GM23338 (cell line): ENCODE results near the gene TUB.

ENCODE experiments used
- ETS1 ChIP-seq: IDR thresholded peaks from 2 replicates; pipeline ENCODE4 v1.6.1; 2016; ENCODE audit warnings: antibody characterized with exemption
- EZH2 ChIP-seq: fragments of 200-600 bp; sonication (generic); IDR thresholded peaks from one replicate; pipeline ENCODE4 v1.8.0; 2017; ENCODE audit warnings: antibody characterized with exemption, mild to moderate bottlenecking, low read depth; ENCODE audit not compliant: unreplicated experiment
- POLR2AphosphoS5 ChIP-seq: IDR thresholded peaks from 2 replicates; pipeline ENCODE4 v1.6.1; 2016; ENCODE audit warnings: antibody characterized with exemption, low read depth
- TF ChIP-seq, protein P1 (sequence below), 2 experiments: fragments of 200-600 bp in 1 of 2; sonication (generic) in 1 of 2; conservative IDR thresholded peaks; 2 replicates each; pipeline versions ENCODE4 v1.5.1 to v1.6.1; 2016 to 2017; ENCODE audit warnings: antibody characterized with exemption in 2 of 2, low read depth in 2 of 2, mild to moderate bottlenecking in 2 of 2, moderate library complexity in 1 of 2

DNA sequence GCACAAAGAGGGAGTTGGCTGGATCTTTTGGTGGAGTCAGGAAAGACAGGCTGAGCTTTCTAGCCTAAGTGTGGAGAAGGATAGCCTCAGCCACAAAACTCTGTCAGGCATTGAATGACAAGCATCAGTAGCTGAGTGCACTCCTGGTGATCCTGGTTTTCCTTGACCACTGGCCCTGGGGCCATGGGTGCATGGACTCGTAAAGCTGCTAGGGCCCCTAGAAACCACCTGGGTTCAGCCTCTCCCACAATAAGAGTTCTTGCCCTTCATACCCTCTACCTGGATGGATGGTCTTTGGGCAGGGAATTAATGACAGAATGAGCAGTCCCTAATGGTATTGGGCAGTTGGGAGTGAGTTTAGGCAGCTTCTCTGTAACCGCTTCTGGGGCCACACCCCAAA, 22.9 kb downstream of the TUB start:
- TF ChIP-seq, protein P1, sequence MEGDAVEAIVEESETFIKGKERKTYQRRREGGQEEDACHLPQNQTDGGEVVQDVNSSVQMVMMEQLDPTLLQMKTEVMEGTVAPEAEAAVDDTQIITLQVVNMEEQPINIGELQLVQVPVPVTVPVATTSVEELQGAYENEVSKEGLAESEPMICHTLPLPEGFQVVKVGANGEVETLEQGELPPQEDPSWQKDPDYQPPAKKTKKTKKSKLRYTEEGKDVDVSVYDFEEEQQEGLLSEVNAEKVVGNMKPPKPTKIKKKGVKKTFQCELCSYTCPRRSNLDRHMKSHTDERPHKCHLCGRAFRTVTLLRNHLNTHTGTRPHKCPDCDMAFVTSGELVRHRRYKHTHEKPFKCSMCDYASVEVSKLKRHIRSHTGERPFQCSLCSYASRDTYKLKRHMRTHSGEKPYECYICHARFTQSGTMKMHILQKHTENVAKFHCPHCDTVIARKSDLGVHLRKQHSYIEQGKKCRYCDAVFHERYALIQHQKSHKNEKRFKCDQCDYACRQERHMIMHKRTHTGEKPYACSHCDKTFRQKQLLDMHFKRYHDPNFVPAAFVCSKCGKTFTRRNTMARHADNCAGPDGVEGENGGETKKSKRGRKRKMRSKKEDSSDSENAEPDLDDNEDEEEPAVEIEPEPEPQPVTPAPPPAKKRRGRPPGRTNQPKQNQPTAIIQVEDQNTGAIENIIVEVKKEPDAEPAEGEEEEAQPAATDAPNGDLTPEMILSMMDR (conservative IDR thresholded peaks at IDR 0.05; ENCODE audit: low read depth in 2 of 2), result no peak
- TF ChIP-seq POLR2AphosphoS5 (no peak), EZH2 (no peak), ETS1 (no peak)
